Body of pancreas (tissue), 4 donors: ENCODE results near the gene NAA50.

Experiments
- POLR2A ChIP-seq, 3 donors: fragments of 450-650 bp; IDR thresholded peaks; one replicate each; pipeline ENCODE4 v1.6.1; 2016; ENCODE audit warnings: antibody characterized with exemption in 3 of 3, mild to moderate bottlenecking in 2 of 3
- TF ChIP-seq, protein P1 (sequence below), 7 experiments: fragments of 450-650 bp in 4 of 7; fragments of 200-600 bp in 3 of 7; sonication (generic) in 3 of 7; IDR thresholded peaks; one replicate each; pipeline ENCODE4 v1.5.1; 2016 to 2019; ENCODE audit warnings: antibody characterized with exemption in 7 of 7

- TF ChIP-seq, protein P1, sequence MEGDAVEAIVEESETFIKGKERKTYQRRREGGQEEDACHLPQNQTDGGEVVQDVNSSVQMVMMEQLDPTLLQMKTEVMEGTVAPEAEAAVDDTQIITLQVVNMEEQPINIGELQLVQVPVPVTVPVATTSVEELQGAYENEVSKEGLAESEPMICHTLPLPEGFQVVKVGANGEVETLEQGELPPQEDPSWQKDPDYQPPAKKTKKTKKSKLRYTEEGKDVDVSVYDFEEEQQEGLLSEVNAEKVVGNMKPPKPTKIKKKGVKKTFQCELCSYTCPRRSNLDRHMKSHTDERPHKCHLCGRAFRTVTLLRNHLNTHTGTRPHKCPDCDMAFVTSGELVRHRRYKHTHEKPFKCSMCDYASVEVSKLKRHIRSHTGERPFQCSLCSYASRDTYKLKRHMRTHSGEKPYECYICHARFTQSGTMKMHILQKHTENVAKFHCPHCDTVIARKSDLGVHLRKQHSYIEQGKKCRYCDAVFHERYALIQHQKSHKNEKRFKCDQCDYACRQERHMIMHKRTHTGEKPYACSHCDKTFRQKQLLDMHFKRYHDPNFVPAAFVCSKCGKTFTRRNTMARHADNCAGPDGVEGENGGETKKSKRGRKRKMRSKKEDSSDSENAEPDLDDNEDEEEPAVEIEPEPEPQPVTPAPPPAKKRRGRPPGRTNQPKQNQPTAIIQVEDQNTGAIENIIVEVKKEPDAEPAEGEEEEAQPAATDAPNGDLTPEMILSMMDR (IDR thresholded peaks at IDR 0.05), result no peak
- TF ChIP-seq POLR2A (IDR thresholded peaks at IDR 0.05), result no peak
Measured at GRCh38 chr3:113741620-113742019, 4.4 kb downstream of the NAA50 start.
